Neutrophil (primary cell): ENCODE data around the gene FTL.
A peak's percentile ranks its signal among the peaks of the same experiment; 100 is the strongest.

Source experiments
- H3K27ac ChIP-seq: fragments of 200-600 bp; sonication (generic); 2 replicates; pipeline ENCODE4 v1.5.1; 2016; ENCODE audit warnings: mild to moderate bottlenecking, moderate library complexity
- H3K27me3 ChIP-seq: fragments of 200-600 bp; sonication (generic); 2 replicates; pipeline ENCODE4 v1.6.0; 2016; ENCODE audit warnings: mild to moderate bottlenecking
- H3K36me3 ChIP-seq: fragments of 200-600 bp; sonication (generic); 2 replicates; pipeline ENCODE4 v1.5.1; 2017
- H3K4me1 ChIP-seq, 2 experiments: fragments of 200-600 bp in 1 of 2; sonication (generic) in 1 of 2; 1 replicate in 1 of 2; 2 replicates in 1 of 2; pipeline versions ENCODE4 v1.5.1 to v1.6.1; 2013 to 2016; ENCODE audit warnings: low read depth in 1 of 2, low read length in 1 of 2, mild to moderate bottlenecking in 1 of 2, moderate library complexity in 1 of 2; ENCODE audit not compliant: control insufficient read depth in 1 of 2, insufficient read depth in 1 of 2
- H3K4me3 ChIP-seq, 2 experiments: fragments of 200-600 bp in 1 of 2; sonication (generic) in 1 of 2; 1 replicate in 1 of 2; 2 replicates in 1 of 2; pipeline ENCODE4 v1.5.1; 2013 to 2016; ENCODE audit warnings: low read depth in 1 of 2, low read length in 1 of 2, mild to moderate bottlenecking in 1 of 2, moderate library complexity in 1 of 2
- H3K9me3 ChIP-seq: fragments of 200-600 bp; sonication (generic); 2 replicates; pipeline ENCODE4 v1.5.1; 2016
- TF ChIP-seq, protein P1 (sequence below): fragments of 200-600 bp; sonication (generic); IDR thresholded peaks from 2 replicates; pipeline ENCODE4 v1.5.1; 2016; ENCODE audit warnings: antibody characterized with exemption

The FTL gene

GRCh38 chr19:48969276-48970138, 4.4 kb downstream of the FTL start:
- H3K27ac ChIP-seq, result peak overlapping the region; percentile 98
- no peaks in the 10 kb centered on the region for H3K9me3 ChIP-seq
- H3K27me3 ChIP-seq, result no peaks in the 10 kb centered on the region
- H3K4me3 ChIP-seq, result no peak overlapping the region
- TF ChIP-seq, protein P1, sequence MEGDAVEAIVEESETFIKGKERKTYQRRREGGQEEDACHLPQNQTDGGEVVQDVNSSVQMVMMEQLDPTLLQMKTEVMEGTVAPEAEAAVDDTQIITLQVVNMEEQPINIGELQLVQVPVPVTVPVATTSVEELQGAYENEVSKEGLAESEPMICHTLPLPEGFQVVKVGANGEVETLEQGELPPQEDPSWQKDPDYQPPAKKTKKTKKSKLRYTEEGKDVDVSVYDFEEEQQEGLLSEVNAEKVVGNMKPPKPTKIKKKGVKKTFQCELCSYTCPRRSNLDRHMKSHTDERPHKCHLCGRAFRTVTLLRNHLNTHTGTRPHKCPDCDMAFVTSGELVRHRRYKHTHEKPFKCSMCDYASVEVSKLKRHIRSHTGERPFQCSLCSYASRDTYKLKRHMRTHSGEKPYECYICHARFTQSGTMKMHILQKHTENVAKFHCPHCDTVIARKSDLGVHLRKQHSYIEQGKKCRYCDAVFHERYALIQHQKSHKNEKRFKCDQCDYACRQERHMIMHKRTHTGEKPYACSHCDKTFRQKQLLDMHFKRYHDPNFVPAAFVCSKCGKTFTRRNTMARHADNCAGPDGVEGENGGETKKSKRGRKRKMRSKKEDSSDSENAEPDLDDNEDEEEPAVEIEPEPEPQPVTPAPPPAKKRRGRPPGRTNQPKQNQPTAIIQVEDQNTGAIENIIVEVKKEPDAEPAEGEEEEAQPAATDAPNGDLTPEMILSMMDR, result no peak
- peaks cover 40 to 45% of the 10 kb centered on the region in 2 experiments for H3K4me1 ChIP-seq
- peaks cover 65% of the 10 kb centered on the region for H3K36me3 ChIP-seq

GRCh38 chr19:48970139-48970766, 5.1 kb downstream of the FTL start:
- TF ChIP-seq, protein P1, result no peak
- no peak overlapping the region for H3K4me3 ChIP-seq
- peak overlapping the region; percentile 98 for H3K27ac ChIP-seq
- peaks cover 36 to 42% of the 10 kb centered on the region in 2 experiments for H3K4me1 ChIP-seq
- H3K36me3 ChIP-seq, result peaks cover 69% of the 10 kb centered on the region
- no peaks in the 10 kb centered on the region for H3K27me3 ChIP-seq
- no peaks in the 10 kb centered on the region for H3K9me3 ChIP-seq

DNA sequence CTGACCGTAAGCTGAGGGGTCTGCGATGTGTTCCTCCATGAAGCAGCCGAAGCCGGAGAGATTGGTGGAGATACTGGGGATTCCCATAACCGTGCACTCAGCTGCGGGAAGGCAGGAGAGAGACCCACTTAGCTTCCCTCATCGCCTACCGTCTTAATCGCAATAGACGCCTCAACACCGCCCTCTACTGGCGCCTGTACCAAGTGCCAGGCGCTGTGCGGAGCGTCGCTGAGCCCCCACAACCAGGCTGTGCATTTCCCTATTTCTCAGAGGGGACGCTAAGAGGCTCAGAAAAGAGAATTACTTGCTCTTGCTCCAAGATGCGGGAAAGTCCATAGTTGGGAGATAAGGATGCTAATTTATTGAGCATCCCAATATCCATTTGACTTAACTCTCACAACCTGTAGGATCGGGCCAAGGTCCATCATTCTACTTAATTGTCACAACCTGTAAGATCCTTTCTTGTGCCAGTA, 5.8 kb downstream of the FTL start:
- Histone ChIP-seq H3K4me3 (no peak overlapping the region), H3K27ac (peak overlapping the region; percentile 98), H3K4me1 (peaks cover 36 to 42% of the 10 kb centered on the region in 2 experiments), H3K36me3 (peaks cover 70% of the 10 kb centered on the region), H3K9me3 (no peaks in the 10 kb centered on the region), H3K27me3 (no peaks in the 10 kb centered on the region)
- TF ChIP-seq, protein P1, result peak; percentile 95

- peaks cover under 1 to 15% of the 10 kb centered on the region in 2 experiments for H3K4me1 ChIP-seq
- H3K27ac ChIP-seq, result no peak overlapping the region
- H3K36me3 ChIP-seq, result peaks cover 74% of the 10 kb centered on the region
- H3K9me3 ChIP-seq, result no peaks in the 10 kb centered on the region
- TF ChIP-seq, protein P1, result no peak
- H3K4me3 ChIP-seq, result no peak overlapping the region
- H3K27me3 ChIP-seq, result no peaks in the 10 kb centered on the region
Measured at GRCh38 chr19:48975947-48976847, 11.1 kb downstream of the FTL start.

DNA sequence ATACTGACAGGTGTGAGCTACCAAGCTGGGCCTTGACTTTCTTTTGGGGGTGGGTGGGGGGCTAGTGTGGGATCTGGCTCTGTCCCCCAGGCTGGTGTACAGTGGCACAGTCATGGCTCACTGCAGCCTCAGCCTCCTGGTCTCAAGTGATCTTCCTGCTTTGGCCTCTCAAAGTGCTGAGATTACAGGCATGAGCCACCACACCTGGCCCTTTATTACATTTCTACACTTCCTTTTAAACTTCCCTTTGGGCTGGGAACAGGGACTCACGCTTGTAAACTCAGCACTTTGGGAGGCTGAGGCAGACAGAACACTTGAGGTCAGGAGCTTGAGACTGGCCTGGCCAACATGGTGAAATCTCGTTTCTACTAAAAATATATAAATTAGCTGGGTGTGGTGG, 12.0 kb downstream of the FTL start:
- no peak overlapping the region for H3K4me3 ChIP-seq
- no peaks in the 10 kb centered on the region for H3K9me3 ChIP-seq
- H3K27me3 ChIP-seq, result no peaks in the 10 kb centered on the region
- no peak overlapping the region for H3K27ac ChIP-seq
- peaks cover 0 to 14% of the 10 kb centered on the region in 2 experiments for H3K4me1 ChIP-seq
- peaks cover 82% of the 10 kb centered on the region for H3K36me3 ChIP-seq
- TF ChIP-seq, protein P1, result no peak
